ENCODE measurements around the gene NTSR1. TPM values are rescaled to one million over a fixed set of nuclear protein-coding genes. Genes with fewer than 3 reads are reported as not detected.
A peak's percentile ranks its signal among the peaks of the same experiment; 100 is the strongest.

NTSR1 gene
- total RNA-seq, 2 experiments from 2014 or later: 0.55 to 0.56 TPM

- intact Hi-C loops (cut with DNase I, micrococcal nuclease): loop anchor here in 1 of 2 experiments (10.0 kb wide), 1 partner anchor 415 kb away; the partner anchor contains the start of gene RPS21
- H3K4me3 Mint-ChIP-seq: no peak overlapping the region
- CTCF ChIA-PET: no interaction called here
- Histone ChIP-seq H3K27ac (ENCODE audit: low read depth in 1 of 2, low read length in 2 of 2) (no peak overlapping the region), H3K9me3 (ENCODE audit: control insufficient read depth in 1 of 2, insufficient read depth in 1 of 2, low read length in 2 of 2) (no peaks in the 10 kb centered on the region), H3K27me3 (ENCODE audit: control insufficient read depth in 1 of 2, insufficient read depth in 2 of 2, low read length in 2 of 2) (no peaks in the 10 kb centered on the region), H3K4me3 (ENCODE audit: low read length) (no peak overlapping the region), H3K4me1 (ENCODE audit: insufficient read depth, low read length) (peaks cover 36% of the 10 kb centered on the region), H3K36me3 (ENCODE audit: insufficient read depth, low read length) (peaks cover 33% of the 10 kb centered on the region)
- H3K27me3 Mint-ChIP-seq: peaks cover 4% of the 10 kb centered on the region
- H3K4me1 Mint-ChIP-seq (ENCODE audit: low read depth): peaks cover 39% of the 10 kb centered on the region
- peaks cover 52% of the 10 kb centered on the region for H3K36me3 Mint-ChIP-seq (ENCODE audit: low read depth)
- H3K27ac Mint-ChIP-seq: no peak overlapping the region
- ATAC-seq (ENCODE audit: poor library complexity) (no peak), DNase-seq (no peak)
- TF ChIP-seq CTCF (IDR thresholded peaks at IDR 0.05): no peak
- POLR2A ChIA-PET: no interaction called here
- no peaks in the 10 kb centered on the region for H3K9me3 Mint-ChIP-seq
These were observed 91.2 kb downstream of the NTSR1 start for GRCh38 chr20:62799873-62800272.

GRCh38 chr20:62800314-62801259 is 92.0 kb downstream of the NTSR1 start:
- H3K4me1 Mint-ChIP-seq (ENCODE audit: low read depth): peaks cover 36% of the 10 kb centered on the region
- H3K9me3 Mint-ChIP-seq: no peaks in the 10 kb centered on the region
- TF ChIP-seq CTCF (IDR thresholded peaks at IDR 0.05): no peak
- Histone ChIP-seq H3K9me3 (ENCODE audit: control insufficient read depth in 1 of 2, insufficient read depth in 1 of 2, low read length in 2 of 2) (no peaks in the 10 kb centered on the region), H3K27ac (ENCODE audit: low read depth in 1 of 2, low read length in 2 of 2) (no peak overlapping the region), H3K27me3 (ENCODE audit: control insufficient read depth in 1 of 2, insufficient read depth in 2 of 2, low read length in 2 of 2) (no peaks in the 10 kb centered on the region), H3K4me1 (ENCODE audit: insufficient read depth, low read length) (peaks cover 31% of the 10 kb centered on the region), H3K4me3 (ENCODE audit: low read length) (no peak overlapping the region), H3K36me3 (ENCODE audit: insufficient read depth, low read length) (peaks cover 33% of the 10 kb centered on the region)
- POLR2A ChIA-PET: no interaction called here
- DNase-seq (no peak), ATAC-seq (ENCODE audit: poor library complexity) (no peak)
- peaks cover 48% of the 10 kb centered on the region for H3K36me3 Mint-ChIP-seq (ENCODE audit: low read depth)
- no peak overlapping the region for H3K27ac Mint-ChIP-seq
- peak overlapping the region; percentile 51 for H3K4me3 Mint-ChIP-seq
- CTCF ChIA-PET: no interaction called here
- peaks cover 4% of the 10 kb centered on the region for H3K27me3 Mint-ChIP-seq
- intact Hi-C loops (cut with DNase I, micrococcal nuclease): no loop called here

GRCh38 chr20:62801284-62802010 is 92.8 kb downstream of the NTSR1 start:
- Histone ChIP-seq H3K36me3 (ENCODE audit: insufficient read depth, low read length) (peaks cover 36% of the 10 kb centered on the region), H3K4me3 (ENCODE audit: low read length) (no peak overlapping the region), H3K4me1 (ENCODE audit: insufficient read depth, low read length) (peaks cover 35% of the 10 kb centered on the region), H3K27me3 (ENCODE audit: control insufficient read depth in 1 of 2, insufficient read depth in 2 of 2, low read length in 2 of 2) (no peaks in the 10 kb centered on the region), H3K9me3 (ENCODE audit: control insufficient read depth in 1 of 2, insufficient read depth in 1 of 2, low read length in 2 of 2) (no peaks in the 10 kb centered on the region), H3K27ac (ENCODE audit: low read depth in 1 of 2, low read length in 2 of 2) (no peak overlapping the region)
- Mint-ChIP-seq H3K27me3 (peaks cover 4% of the 10 kb centered on the region), H3K9me3 (no peaks in the 10 kb centered on the region), H3K27ac (peak overlapping the region; percentile 27), H3K4me1 (ENCODE audit: low read depth) (peaks cover 35% of the 10 kb centered on the region), H3K36me3 (ENCODE audit: low read depth) (peaks cover 43% of the 10 kb centered on the region), H3K4me3 (peak overlapping the region; percentile 34)
- no peak for TF ChIP-seq CTCF (IDR thresholded peaks at IDR 0.05)
- ChIA-PET CTCF (no interaction called here), POLR2A (no interaction called here)
- intact Hi-C loops (cut with DNase I, micrococcal nuclease): no loop called here
- ATAC-seq (ENCODE audit: poor library complexity) (no peak), DNase-seq (no peak)

Measured in CD4-positive, alpha-beta T cell (primary cell).